PFSK-1 (cell line): ENCODE measurements around the gene FANCL.

Experiments
- FOXP2 ChIP-seq: optimal IDR thresholded peaks from 2 replicates; pipeline ENCODE3; 2011; ENCODE audit warnings: borderline replicate concordance, control low read depth, inconsistent platforms; ENCODE audit not compliant: insufficient read depth; ENCODE audit errors: extremely low read length, extremely low read depth
- POLR2AphosphoS5 ChIP-seq: IDR thresholded peaks from 2 replicates; pipeline ENCODE4 v1.6.1; 2012; ENCODE audit warnings: low read depth, mild to moderate bottlenecking, control low read depth, low read length, moderate library complexity
- REST ChIP-seq, 2 experiments: IDR thresholded peaks; 2 replicates each; pipeline versions ENCODE4 v1.6.1 to v1.8.0; 2011 to 2012; ENCODE audit warnings: low read depth in 2 of 2, low read length in 2 of 2, control low read depth in 1 of 2, inconsistent platforms in 1 of 2, mild to moderate bottlenecking in 1 of 2, moderate library complexity in 1 of 2; ENCODE audit not compliant: insufficient read depth in 1 of 2
- SIN3A ChIP-seq: IDR thresholded peaks from 2 replicates; pipeline ENCODE4 v1.6.1; 2012; ENCODE audit warnings: mild to moderate bottlenecking, low read length, moderate library complexity, borderline replicate concordance; ENCODE audit not compliant: insufficient read depth
- TAF1 ChIP-seq: IDR thresholded peaks from 2 replicates; pipeline ENCODE4 v1.6.1; 2012; ENCODE audit warnings: low read length, control low read depth, borderline replicate concordance; ENCODE audit not compliant: insufficient read depth

FANCL gene

DNA sequence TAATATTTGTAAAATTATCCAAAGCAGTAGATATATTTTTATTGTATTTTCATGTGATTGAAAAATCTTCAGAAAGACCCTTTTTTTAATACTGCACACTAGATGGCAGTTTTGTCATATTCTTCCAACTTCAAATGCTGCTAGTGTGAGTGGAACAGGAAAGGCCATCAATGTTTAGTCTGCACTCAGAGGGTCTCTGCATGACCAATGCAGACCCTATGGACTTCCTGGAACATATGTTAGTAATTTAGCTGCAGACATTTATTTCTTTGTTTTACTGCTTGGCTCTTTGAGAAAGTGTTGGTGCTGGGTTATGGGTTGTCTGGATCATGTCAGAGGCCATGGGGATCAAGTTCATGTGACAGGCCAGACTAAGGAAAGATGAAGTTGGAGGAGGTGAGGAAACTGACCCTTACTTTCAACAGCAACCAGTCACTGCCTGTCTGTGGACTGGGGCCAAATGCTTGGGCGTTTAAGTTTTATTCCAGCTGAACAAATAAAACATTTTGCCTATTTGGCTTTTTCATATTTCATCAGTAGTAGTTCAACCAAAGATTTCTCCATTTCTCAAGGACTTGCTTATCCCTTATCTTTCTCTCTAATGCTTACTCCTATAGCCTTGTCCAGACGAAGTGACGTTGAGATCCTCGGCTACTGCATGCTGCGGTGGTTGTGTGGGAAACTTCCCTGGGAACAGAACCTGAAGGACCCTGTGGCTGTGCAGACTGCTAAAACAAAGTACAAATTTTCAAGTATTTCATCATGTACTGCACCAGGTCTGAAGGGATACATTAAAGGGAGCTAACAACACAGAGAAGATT lies 109.7 kb downstream of the FANCL start:
- TF ChIP-seq POLR2AphosphoS5 (no peak), REST (IDR thresholded peaks at IDR 0.05; ENCODE audit: insufficient read depth in 1 of 2, low read depth in 2 of 2, low read length in 2 of 2) (no peak), TAF1 (no peak), SIN3A (no peak), FOXP2 (no peak)

DNA sequence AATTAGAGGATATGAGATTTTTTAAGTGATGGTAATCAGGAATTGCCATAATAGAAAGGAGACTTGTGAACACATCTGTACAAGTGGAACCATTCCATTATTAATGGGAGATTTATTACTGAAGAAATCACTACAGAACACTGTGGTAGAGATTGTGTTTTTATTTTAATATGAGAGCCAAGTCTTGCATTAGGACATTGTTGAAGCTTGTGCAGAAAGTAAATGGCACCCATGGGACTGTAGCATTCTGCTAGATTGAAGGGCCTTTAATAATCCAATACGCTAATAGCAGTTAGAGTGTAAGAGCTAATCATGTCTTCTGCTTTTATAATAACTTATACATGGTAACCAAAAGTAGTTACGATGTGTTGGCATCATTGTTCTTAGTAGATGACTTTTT lies 110.9 kb downstream of the FANCL start:
- TF ChIP-seq TAF1 (no peak), SIN3A (no peak), FOXP2 (no peak), POLR2AphosphoS5 (no peak), REST (IDR thresholded peaks at IDR 0.05; ENCODE audit: insufficient read depth in 1 of 2, low read depth in 2 of 2, low read length in 2 of 2) (no peak)

GRCh38 chr2:58127111-58127510 lies 114.0 kb downstream of the FANCL start:
- no peak for TF ChIP-seq REST (IDR thresholded peaks at IDR 0.05; ENCODE audit: insufficient read depth in 1 of 2, low read depth in 2 of 2, low read length in 2 of 2)
- TF ChIP-seq SIN3A, result no peak
- no peak for TF ChIP-seq POLR2AphosphoS5
- TF ChIP-seq TAF1, result no peak
- no peak for TF ChIP-seq FOXP2

DNA sequence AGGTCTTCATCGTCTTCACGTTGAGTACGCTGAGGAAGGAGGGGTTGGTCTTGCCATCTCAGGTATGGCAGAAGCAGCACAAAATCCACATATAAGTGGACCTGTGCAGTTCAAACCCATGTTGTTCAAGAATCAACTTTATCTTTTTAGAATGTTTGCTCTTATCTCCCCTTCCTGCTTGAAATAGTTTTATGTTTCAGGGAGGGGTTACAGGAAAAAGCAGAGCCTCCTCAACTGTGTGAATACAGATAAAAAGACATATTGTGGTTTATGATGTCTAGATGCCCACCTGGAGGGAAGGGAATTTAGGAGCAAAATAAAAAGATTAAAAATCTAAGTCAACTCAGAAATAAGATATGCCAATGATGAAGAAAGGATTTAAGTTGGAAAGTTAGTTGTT lies 118.6 kb downstream of the FANCL start:
- TF ChIP-seq POLR2AphosphoS5 (no peak), REST (IDR thresholded peaks at IDR 0.05; ENCODE audit: insufficient read depth in 1 of 2, low read depth in 2 of 2, low read length in 2 of 2) (no peak), FOXP2 (no peak), TAF1 (no peak)

DNA sequence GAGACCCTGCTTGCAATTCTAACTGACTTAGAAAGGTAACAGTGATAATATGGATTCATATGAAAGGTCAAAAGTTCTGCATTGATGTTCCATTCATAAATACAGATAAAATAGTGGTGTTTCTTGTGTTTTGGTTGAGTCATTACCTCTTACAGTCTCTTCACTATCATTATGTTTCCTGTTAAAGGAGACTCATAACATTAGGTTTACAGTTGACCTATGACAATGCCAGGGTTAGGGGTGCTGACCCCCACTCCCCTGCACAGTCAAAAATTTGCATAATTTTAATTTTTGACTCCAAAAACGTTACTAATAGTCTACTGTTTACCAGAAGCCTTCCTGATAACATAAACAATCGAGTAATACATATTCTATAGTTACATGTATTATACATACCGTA lies 119.1 kb downstream of the FANCL start:
- no peak for TF ChIP-seq REST (IDR thresholded peaks at IDR 0.05; ENCODE audit: insufficient read depth in 1 of 2, low read depth in 2 of 2, low read length in 2 of 2)
- no peak for TF ChIP-seq SIN3A
- TF ChIP-seq POLR2AphosphoS5, result no peak
